Mammary epithelial cell (primary cell): ENCODE results near the gene COL9A2.

Experiments used
- EZH2 ChIP-seq: IDR thresholded peaks from 2 replicates; pipeline ENCODE4 v1.6.1; 2012; ENCODE audit warnings: low read length, inconsistent platforms, borderline replicate concordance
- TF ChIP-seq, protein P1 (sequence below), 2 donors: IDR thresholded peaks in 1 of 2; conservative IDR thresholded peaks in 1 of 2; 2 replicates each; pipeline ENCODE4 v1.5.1; 2011 to 2012; ENCODE audit warnings: inconsistent platforms in 2 of 2, low read length in 2 of 2, mild to moderate bottlenecking in 2 of 2, control low read depth in 1 of 2, low read depth in 1 of 2; ENCODE audit not compliant: insufficient read depth in 1 of 2; ENCODE audit errors: extremely low read depth in 1 of 2

DNA sequence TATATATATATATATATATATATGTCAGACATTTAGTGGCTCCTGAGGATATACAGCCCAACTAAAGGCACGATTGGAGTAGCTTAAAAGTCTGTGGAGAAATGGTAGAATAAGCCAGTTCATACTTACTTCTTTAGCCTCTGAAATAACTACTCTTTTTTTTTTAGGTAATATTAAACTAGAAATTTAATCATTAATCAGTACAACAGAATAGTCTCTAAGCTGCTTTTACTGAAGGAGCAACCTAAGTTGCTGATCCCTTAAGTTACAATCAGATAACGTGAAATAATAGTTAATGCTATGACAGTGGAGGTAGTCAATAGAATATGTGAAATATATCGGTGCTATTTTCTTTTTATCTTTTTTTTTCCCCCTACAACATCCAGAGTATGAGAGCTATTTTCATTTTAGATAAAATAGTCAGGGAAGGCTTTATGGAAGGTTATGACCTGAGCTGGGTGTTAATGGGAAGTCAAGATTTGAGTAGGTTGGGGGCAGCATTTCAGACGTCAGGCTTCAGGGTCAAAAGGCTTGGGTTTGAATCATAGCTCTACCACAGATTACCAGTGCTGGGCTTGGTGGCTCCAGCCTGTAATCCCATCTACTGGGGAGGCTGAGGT, 43.4 kb downstream of the COL9A2 start:
- TF ChIP-seq, protein P1, sequence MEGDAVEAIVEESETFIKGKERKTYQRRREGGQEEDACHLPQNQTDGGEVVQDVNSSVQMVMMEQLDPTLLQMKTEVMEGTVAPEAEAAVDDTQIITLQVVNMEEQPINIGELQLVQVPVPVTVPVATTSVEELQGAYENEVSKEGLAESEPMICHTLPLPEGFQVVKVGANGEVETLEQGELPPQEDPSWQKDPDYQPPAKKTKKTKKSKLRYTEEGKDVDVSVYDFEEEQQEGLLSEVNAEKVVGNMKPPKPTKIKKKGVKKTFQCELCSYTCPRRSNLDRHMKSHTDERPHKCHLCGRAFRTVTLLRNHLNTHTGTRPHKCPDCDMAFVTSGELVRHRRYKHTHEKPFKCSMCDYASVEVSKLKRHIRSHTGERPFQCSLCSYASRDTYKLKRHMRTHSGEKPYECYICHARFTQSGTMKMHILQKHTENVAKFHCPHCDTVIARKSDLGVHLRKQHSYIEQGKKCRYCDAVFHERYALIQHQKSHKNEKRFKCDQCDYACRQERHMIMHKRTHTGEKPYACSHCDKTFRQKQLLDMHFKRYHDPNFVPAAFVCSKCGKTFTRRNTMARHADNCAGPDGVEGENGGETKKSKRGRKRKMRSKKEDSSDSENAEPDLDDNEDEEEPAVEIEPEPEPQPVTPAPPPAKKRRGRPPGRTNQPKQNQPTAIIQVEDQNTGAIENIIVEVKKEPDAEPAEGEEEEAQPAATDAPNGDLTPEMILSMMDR (conservative IDR thresholded peaks at IDR 0.05 in 1 of 2, IDR thresholded peaks at IDR 0.05 in 1 of 2; ENCODE audit: extremely low read depth in 1 of 2, insufficient read depth in 1 of 2, low read depth in 1 of 2, low read length in 2 of 2) = no peak
- TF ChIP-seq EZH2 = no peak
